HG03354 (cell line): Measurements from ENCODE around the gene SCO2.
A peak's percentile ranks its signal among the peaks of the same experiment; 100 is the strongest.

Experiments used
- ATAC-seq: cut with Tn5 transposase; IDR thresholded peaks from one replicate; pipeline ENCODE4 v1.9.1; 2021; ENCODE audit warnings: mild to moderate bottlenecking; ENCODE audit not compliant: unreplicated experiment, poor library complexity, severe bottlenecking

SCO2 gene

GRCh38 chr22:50525104-50525857 lies at the start of gene SCO2:
TSS of gene SCO2 (minus strand) at chr22:50525598. CDS start at chr22:50524411, 1,187 bp downstream.
- ATAC-seq, result peak; percentile 38

- no peak for ATAC-seq
Measured at GRCh38 chr22:50574383-50574755, 49.0 kb upstream of the SCO2 start.

- no peak for ATAC-seq
Measured at GRCh38 chr22:50573491-50574382, 48.3 kb upstream of the SCO2 start.

- ATAC-seq, result no peak
Measured at GRCh38 chr22:50572965-50573364, 47.6 kb upstream of the SCO2 start.

GRCh38 chr22:50571264-50572175 lies 46.1 kb upstream of the SCO2 start:
- ATAC-seq, result no peak

GRCh38 chr22:50570861-50571260 lies 45.5 kb upstream of the SCO2 start:
- ATAC-seq, result no peak

GRCh38 chr22:50569896-50570535 lies 44.6 kb upstream of the SCO2 start:
- ATAC-seq, result no peak

- ATAC-seq, result no peak
Measured at GRCh38 chr22:50569041-50569459, 43.7 kb upstream of the SCO2 start.

GRCh38 chr22:50568626-50569025 lies 43.2 kb upstream of the SCO2 start:
- no peak for ATAC-seq

- no peak for ATAC-seq
Measured at GRCh38 chr22:50567721-50568252, 42.4 kb upstream of the SCO2 start.

- no peak for ATAC-seq
Measured at GRCh38 chr22:50564289-50564688, 38.9 kb upstream of the SCO2 start.

- ATAC-seq, result no peak
Measured at GRCh38 chr22:50563413-50564160, 38.2 kb upstream of the SCO2 start.

GRCh38 chr22:50562523-50563412 lies 37.4 kb upstream of the SCO2 start, which contains the start of gene SYCE3:
TSS of gene SYCE3 (minus strand) at chr22:50562919. CDS start at chr22:50556405, 6,514 bp downstream.
- peak; percentile 96 for ATAC-seq

- ATAC-seq, result no peak
Measured at GRCh38 chr22:50561401-50562358, 36.3 kb upstream of the SCO2 start.

- ATAC-seq, result no peak
Measured at GRCh38 chr22:50560034-50560433, 34.6 kb upstream of the SCO2 start.

GRCh38 chr22:50556703-50557102 lies 31.3 kb upstream of the SCO2 start:
- ATAC-seq, result no peak
